Hepatocyte (in vitro differentiated cells): ENCODE data around the gene REM2. TPM values are rescaled to one million over a fixed set of nuclear protein-coding genes. Genes with fewer than 3 reads are reported as not detected.

Experiments used
- DNase-seq: peaks from one replicate; pipeline ENCODE4 v3.0.0-alpha.2; 2016; ENCODE audit warnings: low spot score
- H2AFZ ChIP-seq: fragments of 200-600 bp; sonication (generic); 2 replicates; pipeline ENCODE4 v1.6.0; 2016; ENCODE audit warnings: antibody characterized with exemption, mild to moderate bottlenecking
- H3K27ac ChIP-seq: fragments of 200-600 bp; sonication (generic); 2 replicates; pipeline ENCODE4 v1.5.1; 2016; ENCODE audit warnings: mild to moderate bottlenecking
- H3K27me3 ChIP-seq: fragments of 200-600 bp; sonication (generic); 2 replicates; pipeline ENCODE4 v1.6.1; 2016
- H3K36me3 ChIP-seq: fragments of 200-600 bp; sonication (generic); replicated peaks from 2 replicates; pipeline ENCODE4 v1.5.1; 2016; ENCODE audit warnings: low read depth; ENCODE audit not compliant: insufficient read depth
- H3K4me1 ChIP-seq: fragments of 200-600 bp; sonication (generic); 2 replicates; pipeline ENCODE4 v1.5.1; 2016; ENCODE audit warnings: mild to moderate bottlenecking, moderate library complexity; ENCODE audit not compliant: insufficient read depth
- H3K4me2 ChIP-seq: fragments of 200-600 bp; sonication (generic); 2 replicates; pipeline ENCODE4 v1.6.0; 2016
- H3K4me3 ChIP-seq: fragments of 200-600 bp; sonication (generic); 2 replicates; pipeline ENCODE4 v1.5.1; 2016; ENCODE audit warnings: mild to moderate bottlenecking
- H3K79me2 ChIP-seq: fragments of 200-600 bp; sonication (generic); 2 replicates; pipeline ENCODE4 v1.6.0; 2017; ENCODE audit warnings: mild to moderate bottlenecking
- H3K9me2 ChIP-seq: fragments of 200-600 bp; sonication (generic); replicated peaks from 2 replicates; pipeline ENCODE4 v1.6.0; 2017; ENCODE audit warnings: mild to moderate bottlenecking; ENCODE audit not compliant: insufficient read depth
- H3K9me3 ChIP-seq: fragments of 200-600 bp; sonication (generic); 2 replicates; pipeline ENCODE4 v1.5.1; 2016; ENCODE audit warnings: low read depth, mild to moderate bottlenecking
- H4K20me1 ChIP-seq: fragments of 200-600 bp; sonication (generic); 2 replicates; pipeline ENCODE4 v1.6.0; 2016; ENCODE audit warnings: mild to moderate bottlenecking; ENCODE audit not compliant: insufficient read depth, poor library complexity, severe bottlenecking
- CTCF ChIP-seq: fragments of 200-600 bp; sonication (generic); IDR thresholded peaks from 2 replicates; pipeline ENCODE4 v1.5.1; 2016; ENCODE audit warnings: antibody characterized with exemption, mild to moderate bottlenecking; ENCODE audit not compliant: poor library complexity
- EZH2 ChIP-seq: fragments of 200-600 bp; sonication (generic); IDR thresholded peaks from 2 replicates; pipeline ENCODE4 v1.6.1; 2016; ENCODE audit warnings: antibody characterized with exemption, mild to moderate bottlenecking, borderline replicate concordance
- EZH2phosphoT487 ChIP-seq: fragments of 200-600 bp; sonication (generic); IDR thresholded peaks from one replicate; pipeline ENCODE4 v1.6.1; 2018; ENCODE audit warnings: antibody characterized with exemption, mild to moderate bottlenecking, low read depth, moderate library complexity; ENCODE audit not compliant: unreplicated experiment, severe bottlenecking
- WGBS: methylation state at CpG from one replicate; pipeline ENCODE4 v1.1.6; 2016; ENCODE audit warnings: low lambda C conversion rate; ENCODE audit errors: missing lambda C conversion rate; 5-methylcytosine and 5-hydroxymethylcytosine counted together
- polyA plus RNA-seq: library from polyadenylated mRNA; unstranded; fragments of >200 nt; fragmentation: Nextera tagmentation; extraction: Ambion mirVana; gene quantifications from 2 replicates; pipeline ENCODE4 v1.2.1, GENCODE V29; 2016
- total RNA-seq: library from RNA; depleted of rRNA; stranded (reverse); fragments of >200 nt; gene quantifications from 2 replicates; pipeline ENCODE4 v1.2.3, GENCODE V29; 2014

REM2 gene
- total and polyA plus RNA-seq, 2 experiments from 2014 or later, result 1.9 to 5.5 TPM

GRCh38 chr14:22877000-22877501 is 6.0 kb upstream of the REM2 start:
- 95% methylated on average over 19 of the region's 22 CpGs for WGBS
- TF ChIP-seq EZH2phosphoT487 (no peak), EZH2 (no peak), CTCF (no peak)

GRCh38 chr14:22878271-22879246 is 4.5 kb upstream of the REM2 start:
- H3K4me3 ChIP-seq, result no peak overlapping the region
- no peak overlapping the region for H3K4me2 ChIP-seq
- WGBS, result 88% methylated on average over 8 of the region's 8 CpGs
- no peaks in the 10 kb centered on the region for H3K36me3 ChIP-seq
- H3K9me3 ChIP-seq, result no peaks in the 10 kb centered on the region
- H3K27ac ChIP-seq, result no peak overlapping the region
- H3K79me2 ChIP-seq, result peaks cover 14% of the 10 kb centered on the region
- H3K4me1 ChIP-seq, result peaks cover 13% of the 10 kb centered on the region
- DNase-seq, result no peak
- no peaks in the 10 kb centered on the region for H4K20me1 ChIP-seq
- no peaks in the 10 kb centered on the region for H3K9me2 ChIP-seq
- H3K27me3 ChIP-seq, result no peaks in the 10 kb centered on the region
- no peak overlapping the region for H2AFZ ChIP-seq
- TF ChIP-seq EZH2 (no peak), EZH2phosphoT487 (no peak), CTCF (no peak)

More at GRCh38 chr14:22877000-22877501, 6.0 kb upstream of the REM2 start:
- no peaks in the 10 kb centered on the region for H3K9me3 ChIP-seq
- no peak overlapping the region for H2AFZ ChIP-seq
- no peak overlapping the region for H3K4me3 ChIP-seq
- no peaks in the 10 kb centered on the region for H3K36me3 ChIP-seq
- DNase-seq, result no peak
- H3K4me2 ChIP-seq, result no peak overlapping the region
- peaks cover 8% of the 10 kb centered on the region for H3K4me1 ChIP-seq
- H3K27ac ChIP-seq, result no peak overlapping the region
- no peaks in the 10 kb centered on the region for H4K20me1 ChIP-seq
- no peaks in the 10 kb centered on the region for H3K9me2 ChIP-seq
- H3K27me3 ChIP-seq, result no peaks in the 10 kb centered on the region
- H3K79me2 ChIP-seq, result peaks cover 22% of the 10 kb centered on the region

GRCh38 chr14:22882064-22882463 is 958 bp upstream of the REM2 start:
- 59% methylated on average over 7 of the region's 7 CpGs for WGBS
- TF ChIP-seq EZH2phosphoT487, result no peak
- no peak for TF ChIP-seq EZH2
- no peak for TF ChIP-seq CTCF
- peaks cover 29% of the 10 kb centered on the region for H3K4me1 ChIP-seq
- H3K36me3 ChIP-seq, result no peaks in the 10 kb centered on the region
- H4K20me1 ChIP-seq, result no peaks in the 10 kb centered on the region
- peak overlapping the region; percentile 80 for H3K4me2 ChIP-seq
- no peak overlapping the region for H2AFZ ChIP-seq
- H3K9me3 ChIP-seq, result no peaks in the 10 kb centered on the region
- DNase-seq, result no peak
- no peak overlapping the region for H3K4me3 ChIP-seq
- no peaks in the 10 kb centered on the region for H3K9me2 ChIP-seq
- H3K79me2 ChIP-seq, result no peaks in the 10 kb centered on the region
- H3K27me3 ChIP-seq, result no peaks in the 10 kb centered on the region
- peak overlapping the region; percentile 60 for H3K27ac ChIP-seq
